ENCODE results near the gene KRTAP3-1.
"Not testable (repeated sequence)": the region's sequence is repeated elsewhere in the genome, so short reads cannot be mapped to it uniquely, and the experiment has no call there.

The KRTAP3-1 gene

GRCh38 chr17:41013606-41014005, 4.7 kb upstream of the KRTAP3-1 start:
- DNase-seq, result no peak

- DNase-seq, result no peak
These were observed 4.3 kb upstream of the KRTAP3-1 start for GRCh38 chr17:41013181-41013580.

- no peak for DNase-seq
These were observed 3.6 kb upstream of the KRTAP3-1 start for GRCh38 chr17:41012326-41013120.

- DNase-seq, result no peak
These were observed 1.5 kb upstream of the KRTAP3-1 start for GRCh38 chr17:41010441-41010840.

GRCh38 chr17:41009936-41010335, 1.0 kb upstream of the KRTAP3-1 start:
- no peak for DNase-seq

GRCh38 chr17:41009301-41009760, 403 bp upstream of the KRTAP3-1 start:
- no peak for DNase-seq

- no peak for DNase-seq
These were observed 4.5 kb downstream of the KRTAP3-1 start for GRCh38 chr17:41004397-41004796.

- DNase-seq, result no peak
These were observed 5.0 kb downstream of the KRTAP3-1 start for GRCh38 chr17:41003926-41004325.

- no peak for DNase-seq
These were observed 6.1 kb downstream of the KRTAP3-1 start for GRCh38 chr17:41002814-41003213.

GRCh38 chr17:41001795-41002194, 7.1 kb downstream of the KRTAP3-1 start:
- DNase-seq, result no peak

GRCh38 chr17:40999563-40999962, 9.4 kb downstream of the KRTAP3-1 start, which contains the start of gene KRTAP3-2:
TSS of gene KRTAP3-2 (minus strand) at chr17:40999906. CDS start at chr17:40999853, 53 bp downstream.
- not testable (repeated sequence) for DNase-seq

GRCh38 chr17:40997361-40997760, 11.6 kb downstream of the KRTAP3-1 start:
- DNase-seq, result no peak

- DNase-seq, result no peak
These were observed 12.1 kb downstream of the KRTAP3-1 start for GRCh38 chr17:40996829-40997228.

- DNase-seq, result no peak
These were observed 13.8 kb downstream of the KRTAP3-1 start for GRCh38 chr17:40995116-40995515.

- no peak for DNase-seq
These were observed 15.1 kb downstream of the KRTAP3-1 start, which contains the start of gene KRTAP3-3 for GRCh38 chr17:40993839-40994238. TSS of gene KRTAP3-3 (minus strand) at chr17:40994164. CDS start at chr17:40994097, 67 bp downstream.

GRCh38 chr17:40993084-40993483, 15.8 kb downstream of the KRTAP3-1 start:
- no peak for DNase-seq

- no peak for DNase-seq
These were observed 16.3 kb downstream of the KRTAP3-1 start for GRCh38 chr17:40992666-40993065.

GRCh38 chr17:40986920-40987319, 22.0 kb downstream of the KRTAP3-1 start:
- no peak for DNase-seq

GRCh38 chr17:40984226-40984625, 24.7 kb downstream of the KRTAP3-1 start, which contains the start of gene KRT40:
TSS of gene KRT40 (minus strand) at chr17:40984326. CDS start at chr17:40984273, 53 bp downstream.
- no peak for DNase-seq

GRCh38 chr17:40981115-40981514, 27.8 kb downstream of the KRTAP3-1 start:
- DNase-seq, result no peak

- no peak for DNase-seq
These were observed 28.3 kb downstream of the KRTAP3-1 start for GRCh38 chr17:40980596-40980995.

GRCh38 chr17:40980117-40980516, 28.8 kb downstream of the KRTAP3-1 start:
- no peak for DNase-seq

- no peak for DNase-seq
These were observed 30.3 kb downstream of the KRTAP3-1 start for GRCh38 chr17:40978575-40979151.

- DNase-seq, result no peak
These were observed 33.4 kb downstream of the KRTAP3-1 start for GRCh38 chr17:40975516-40975915.

Measured in SW 1271 (cell line).